HEK293 (cell line): ENCODE data around the gene FRAS1.

ENCODE experiments used
- CTCF ChIA-PET: fragments of 350-600 bp; formaldehyde crosslinking; extraction: SDS; loops from one replicate; lab custom pipeline; 2021; ENCODE audit warnings: antibody characterized with exemption; lab: Yijun Ruan, JAX
- POLR2A ChIA-PET: fragments of 300-600 bp; formaldehyde crosslinking; extraction: SDS; loops from one replicate; lab custom pipeline; 2020; ENCODE audit warnings: antibody characterized with exemption, inconsistent platforms; lab: Yijun Ruan, JAX
- H3K27ac ChIP-seq: fragments of 200-500 bp; sonication (Bioruptor generic); 2 replicates; pipeline ENCODE4 v1.5.1; 2014; ENCODE audit warnings: low read depth, low read length, control low read depth, inconsistent platforms; ENCODE audit errors: extremely low read depth
- H3K36me3 ChIP-seq, 2 experiments: fragments of 200-500 bp in 1 of 2; sonication (Bioruptor generic) in 1 of 2; 1 replicate in 1 of 2; 2 replicates in 1 of 2; pipeline ENCODE4 v1.5.1; 2014 to 2017; ENCODE audit warnings: inconsistent platforms in 2 of 2, low read length in 2 of 2; ENCODE audit not compliant: control insufficient read depth in 2 of 2, insufficient read depth in 1 of 2
- H3K4me1 ChIP-seq: fragments of 200-500 bp; sonication (Bioruptor generic); 2 replicates; pipeline ENCODE4 v1.5.1; 2014; ENCODE audit warnings: mild to moderate bottlenecking, low read length, inconsistent platforms; ENCODE audit not compliant: control insufficient read depth, insufficient read depth
- H3K4me3 ChIP-seq: 2 replicates; pipeline ENCODE4 v1.5.1; 2011; ENCODE audit warnings: low read depth, mild to moderate bottlenecking, control low read depth, low read length, moderate library complexity
- H3K9me3 ChIP-seq: fragments of 200-500 bp; sonication (Bioruptor generic); 2 replicates; pipeline ENCODE4 v1.5.1; 2014; ENCODE audit warnings: low read depth, low read length, inconsistent platforms; ENCODE audit not compliant: control insufficient read depth, insufficient read depth
- EGR2 ChIP-seq: fragments of 450-650 bp; formaldehyde crosslinking; IDR thresholded peaks from 2 replicates; pipeline ENCODE4 v1.5.1; 2016; ENCODE audit warnings: low read depth, missing biosample characterization, missing genetic modification characterization
- MYNN ChIP-seq: fragments of 450-650 bp; formaldehyde crosslinking; IDR thresholded peaks from 2 replicates; pipeline ENCODE4 v1.5.1; 2016; ENCODE audit warnings: missing biosample characterization, missing genetic modification characterization, borderline replicate concordance
- PRDM2 ChIP-seq: fragments of 450-650 bp; formaldehyde crosslinking; IDR thresholded peaks from 2 replicates; pipeline ENCODE4 v1.5.1; 2016; ENCODE audit warnings: missing biosample characterization, missing genetic modification characterization, borderline replicate concordance
- REST ChIP-seq: fragments of 450-650 bp; formaldehyde crosslinking; IDR thresholded peaks from 2 replicates; pipeline ENCODE4 v1.5.1; 2016; ENCODE audit warnings: missing biosample characterization, missing genetic modification characterization
- SETDB1 ChIP-seq: IDR thresholded peaks from one replicate; pipeline ENCODE4 v1.6.1; 2017; ENCODE audit warnings: mild to moderate bottlenecking, low read length, moderate library complexity, mixed read lengths; ENCODE audit not compliant: insufficient read length
- ZFP41 ChIP-seq: fragments of 450-650 bp; formaldehyde crosslinking; IDR thresholded peaks from 2 replicates; pipeline ENCODE4 v1.5.1; 2016; ENCODE audit warnings: missing biosample characterization, missing genetic modification characterization, borderline replicate concordance
- ZNF121 ChIP-seq: fragments of 450-650 bp; formaldehyde crosslinking; IDR thresholded peaks from 2 replicates; pipeline ENCODE4 v1.5.1; 2016; ENCODE audit warnings: missing biosample characterization, missing genetic modification characterization
- ZNF16 ChIP-seq: fragments of 450-650 bp; formaldehyde crosslinking; IDR thresholded peaks from 2 replicates; pipeline ENCODE4 v1.5.1; 2016; ENCODE audit warnings: low read depth, missing biosample characterization, missing genetic modification characterization
- ZNF174 ChIP-seq: fragments of 450-650 bp; formaldehyde crosslinking; IDR thresholded peaks from 2 replicates; pipeline ENCODE4 v1.5.0; 2017; ENCODE audit warnings: missing biosample characterization, mild to moderate bottlenecking, missing genetic modification characterization
- ZNF37A ChIP-seq: fragments of 450-650 bp; IDR thresholded peaks from 2 replicates; pipeline ENCODE4 v1.5.1; 2018; ENCODE audit warnings: missing biosample characterization, missing genetic modification characterization
- ZNF394 ChIP-seq: fragments of 450-650 bp; formaldehyde crosslinking; IDR thresholded peaks from 2 replicates; pipeline ENCODE4 v1.5.1; 2016; ENCODE audit warnings: missing biosample characterization, missing genetic modification characterization, mild to moderate bottlenecking, moderate library complexity, borderline replicate concordance
- ZNF398 ChIP-seq: fragments of 450-650 bp; formaldehyde crosslinking; IDR thresholded peaks from 2 replicates; pipeline ENCODE4 v1.5.1; 2017; ENCODE audit warnings: missing biosample characterization, missing genetic modification characterization
- ZNF426 ChIP-seq: fragments of 450-650 bp; formaldehyde crosslinking; IDR thresholded peaks from 2 replicates; pipeline ENCODE4 v1.5.1; 2017; ENCODE audit warnings: missing biosample characterization, missing genetic modification characterization, mild to moderate bottlenecking, inconsistent platforms, moderate library complexity
- ZNF501 ChIP-seq: fragments of 450-650 bp; formaldehyde crosslinking; IDR thresholded peaks from 2 replicates; pipeline ENCODE4 v1.5.1; 2016; ENCODE audit warnings: missing biosample characterization, missing genetic modification characterization
- ZNF558 ChIP-seq: fragments of 450-650 bp; formaldehyde crosslinking; IDR thresholded peaks from 2 replicates; pipeline ENCODE4 v1.5.1; 2016; ENCODE audit warnings: missing biosample characterization, missing genetic modification characterization
- ZNF585B ChIP-seq: fragments of 450-650 bp; formaldehyde crosslinking; IDR thresholded peaks from 2 replicates; pipeline ENCODE4 v1.5.1; 2016; ENCODE audit warnings: missing biosample characterization, missing genetic modification characterization
- ZNF623 ChIP-seq: fragments of 450-650 bp; formaldehyde crosslinking; IDR thresholded peaks from 2 replicates; pipeline ENCODE4 v1.5.1; 2016; ENCODE audit warnings: missing biosample characterization, missing genetic modification characterization
- ZNF664 ChIP-seq: fragments of 450-650 bp; formaldehyde crosslinking; IDR thresholded peaks from 2 replicates; pipeline ENCODE4 v1.5.1; 2016; ENCODE audit warnings: missing biosample characterization, missing genetic modification characterization
- ZNF707 ChIP-seq: fragments of 450-650 bp; formaldehyde crosslinking; IDR thresholded peaks from 2 replicates; pipeline ENCODE4 v1.5.1; 2016; ENCODE audit warnings: missing biosample characterization, missing genetic modification characterization

Gene FRAS1

GRCh38 chr4:78482281-78482680 lies 425.2 kb downstream of the FRAS1 start:
- peaks cover 0 to 17% of the 10 kb centered on the region in 2 experiments; a peak in 1 of 3 replicates for H3K36me3 ChIP-seq
- CTCF ChIA-PET = no interaction called here
- no peak overlapping the region for H3K27ac ChIP-seq
- H3K9me3 ChIP-seq = no peaks in the 10 kb centered on the region
- H3K4me3 ChIP-seq = no peak overlapping the region
- no peaks in the 10 kb centered on the region for H3K4me1 ChIP-seq
- POLR2A ChIA-PET = no interaction called here
- TF ChIP-seq ZNF501 (no peak), ZNF121 (tag by site-specific recombination) (no peak)

- H3K36me3 ChIP-seq = peaks cover 0 to 12% of the 10 kb centered on the region in 2 experiments; a peak in 1 of 3 replicates
- H3K4me3 ChIP-seq = no peak overlapping the region
- CTCF ChIA-PET = no interaction called here
- no peaks in the 10 kb centered on the region for H3K4me1 ChIP-seq
- no peaks in the 10 kb centered on the region for H3K9me3 ChIP-seq
- H3K27ac ChIP-seq = no peak overlapping the region
- POLR2A ChIA-PET = no interaction called here
- TF ChIP-seq ZNF398 (tag by site-specific recombination) (no peak), ZNF426 (tag by site-specific recombination) (no peak), ZNF623 (tag by site-specific recombination) (no peak), ZNF558 (tag by site-specific recombination) (no peak), SETDB1 (no peak), ZNF664 (tag by site-specific recombination) (no peak), ZNF585B (no peak), EGR2 (tag by site-specific recombination) (no peak), ZNF394 (tag by site-specific recombination) (no peak), PRDM2 (tag by site-specific recombination) (no peak), ZNF174 (tag by site-specific recombination) (no peak), ZNF16 (tag by site-specific recombination) (no peak), REST (tag by site-specific recombination) (no peak), ZNF707 (tag by site-specific recombination) (no peak), ZFP41 (tag by site-specific recombination) (no peak), ZNF37A (tag by site-specific recombination) (no peak), MYNN (no peak)
Measured at GRCh38 chr4:78483811-78484210, 426.7 kb downstream of the FRAS1 start.
